C4-2B (cell line): ENCODE data around the gene UNC80.

Experiments
- ZFX ChIP-seq: fragments of 450-650 bp; IDR thresholded peaks from 2 replicates; pipeline ENCODE4 v1.6.1; 2017
- TF ChIP-seq, protein P1 (sequence below): fragments of 450-650 bp; conservative IDR thresholded peaks from 2 replicates; pipeline ENCODE4 v1.5.1; 2017; ENCODE audit warnings: mild to moderate bottlenecking

- TF ChIP-seq, protein P1, sequence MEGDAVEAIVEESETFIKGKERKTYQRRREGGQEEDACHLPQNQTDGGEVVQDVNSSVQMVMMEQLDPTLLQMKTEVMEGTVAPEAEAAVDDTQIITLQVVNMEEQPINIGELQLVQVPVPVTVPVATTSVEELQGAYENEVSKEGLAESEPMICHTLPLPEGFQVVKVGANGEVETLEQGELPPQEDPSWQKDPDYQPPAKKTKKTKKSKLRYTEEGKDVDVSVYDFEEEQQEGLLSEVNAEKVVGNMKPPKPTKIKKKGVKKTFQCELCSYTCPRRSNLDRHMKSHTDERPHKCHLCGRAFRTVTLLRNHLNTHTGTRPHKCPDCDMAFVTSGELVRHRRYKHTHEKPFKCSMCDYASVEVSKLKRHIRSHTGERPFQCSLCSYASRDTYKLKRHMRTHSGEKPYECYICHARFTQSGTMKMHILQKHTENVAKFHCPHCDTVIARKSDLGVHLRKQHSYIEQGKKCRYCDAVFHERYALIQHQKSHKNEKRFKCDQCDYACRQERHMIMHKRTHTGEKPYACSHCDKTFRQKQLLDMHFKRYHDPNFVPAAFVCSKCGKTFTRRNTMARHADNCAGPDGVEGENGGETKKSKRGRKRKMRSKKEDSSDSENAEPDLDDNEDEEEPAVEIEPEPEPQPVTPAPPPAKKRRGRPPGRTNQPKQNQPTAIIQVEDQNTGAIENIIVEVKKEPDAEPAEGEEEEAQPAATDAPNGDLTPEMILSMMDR = no peak
- no peak for TF ChIP-seq ZFX
These were observed 1.7 kb downstream of the UNC80 start for GRCh38 chr2:209773377-209773776.
